Mononuclear cell (primary cell): Measurements from ENCODE around the gene CCM2. TPM values are rescaled to one million over a fixed set of nuclear protein-coding genes. Genes with fewer than 3 reads are reported as not detected.
A peak's percentile ranks its signal among the peaks of the same experiment; 100 is the strongest.

Source experiments
- H3K27me3 ChIP-seq: 2 replicates; pipeline ENCODE4 v1.6.0; 2011; ENCODE audit warnings: low read length, control low read depth; ENCODE audit not compliant: insufficient read depth
- H3K4me1 ChIP-seq: 2 replicates; pipeline ENCODE4 v1.5.1; 2011; ENCODE audit warnings: mild to moderate bottlenecking, low read length, control low read depth; ENCODE audit not compliant: insufficient read depth
- H3K4me3 ChIP-seq: 2 replicates; pipeline ENCODE4 v1.5.1; 2011; ENCODE audit warnings: mild to moderate bottlenecking, low read length, moderate library complexity
- H3K9me3 ChIP-seq: 2 replicates; pipeline ENCODE4 v1.5.1; 2011; ENCODE audit warnings: low read depth, mild to moderate bottlenecking, control low read depth, low read length
- total RNA-seq: library from RNA; depleted of rRNA; stranded (reverse); fragments of >200 nt; gene quantifications from one replicate; pipeline ENCODE4 v1.2.3, GENCODE V29; 2012

The CCM2 gene
- total RNA-seq, 1 donor, result 35.7 TPM

DNA sequence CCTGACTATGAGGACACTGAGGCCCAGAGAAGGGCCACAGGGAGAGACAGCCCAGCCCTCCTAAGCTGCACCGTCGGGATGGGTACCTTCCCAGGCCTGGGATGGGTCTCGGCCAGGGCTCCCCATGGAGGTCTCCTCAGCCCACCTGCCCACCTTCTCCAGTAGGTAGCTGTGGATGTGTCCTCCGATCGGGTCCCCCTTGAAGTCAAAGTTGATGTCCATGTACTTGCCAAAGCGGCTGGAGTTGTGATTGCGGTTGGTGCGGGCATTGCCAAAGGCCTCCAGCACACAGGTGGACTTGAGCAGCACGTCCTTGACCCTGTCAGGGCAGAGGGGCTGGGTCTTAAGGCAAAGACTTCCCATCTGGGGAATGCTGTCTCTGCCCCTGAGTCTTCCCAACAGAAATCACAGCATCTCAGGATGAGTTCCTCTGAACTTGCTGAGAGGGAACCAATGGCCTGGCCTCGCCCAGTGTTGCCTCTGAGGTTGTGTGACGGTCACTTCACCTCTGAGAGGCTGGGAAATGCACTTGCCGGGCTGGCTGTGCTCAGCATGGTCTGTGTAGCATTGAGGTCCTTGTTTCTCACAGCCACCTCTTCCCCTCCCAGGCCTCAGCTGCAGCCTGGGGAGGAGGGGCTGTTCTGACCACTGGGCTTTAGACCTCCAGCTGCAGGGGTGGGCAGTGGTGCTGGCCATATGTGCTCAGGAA is 24.5 kb upstream of the CCM2 start:
- H3K27me3 ChIP-seq, result no peaks in the 10 kb centered on the region
- H3K9me3 ChIP-seq, result no peaks in the 10 kb centered on the region
- H3K4me3 ChIP-seq, result no peak overlapping the region
- H3K4me1 ChIP-seq, result peaks cover 49% of the 10 kb centered on the region

- no peak overlapping the region for H3K4me3 ChIP-seq
Measured at GRCh38 chr7:44976040-44976745, 23.8 kb upstream of the CCM2 start.

GRCh38 chr7:44976746-44977196 is 23.2 kb upstream of the CCM2 start:
- Histone ChIP-seq H3K9me3 (no peaks in the 10 kb centered on the region), H3K27me3 (no peaks in the 10 kb centered on the region), H3K4me3 (peak overlapping the region; percentile 60), H3K4me1 (peaks cover 62% of the 10 kb centered on the region)

More at GRCh38 chr7:44976040-44976745, 23.8 kb upstream of the CCM2 start:
- Histone ChIP-seq H3K9me3 (no peaks in the 10 kb centered on the region), H3K4me1 (peaks cover 56% of the 10 kb centered on the region), H3K27me3 (no peaks in the 10 kb centered on the region)

DNA sequence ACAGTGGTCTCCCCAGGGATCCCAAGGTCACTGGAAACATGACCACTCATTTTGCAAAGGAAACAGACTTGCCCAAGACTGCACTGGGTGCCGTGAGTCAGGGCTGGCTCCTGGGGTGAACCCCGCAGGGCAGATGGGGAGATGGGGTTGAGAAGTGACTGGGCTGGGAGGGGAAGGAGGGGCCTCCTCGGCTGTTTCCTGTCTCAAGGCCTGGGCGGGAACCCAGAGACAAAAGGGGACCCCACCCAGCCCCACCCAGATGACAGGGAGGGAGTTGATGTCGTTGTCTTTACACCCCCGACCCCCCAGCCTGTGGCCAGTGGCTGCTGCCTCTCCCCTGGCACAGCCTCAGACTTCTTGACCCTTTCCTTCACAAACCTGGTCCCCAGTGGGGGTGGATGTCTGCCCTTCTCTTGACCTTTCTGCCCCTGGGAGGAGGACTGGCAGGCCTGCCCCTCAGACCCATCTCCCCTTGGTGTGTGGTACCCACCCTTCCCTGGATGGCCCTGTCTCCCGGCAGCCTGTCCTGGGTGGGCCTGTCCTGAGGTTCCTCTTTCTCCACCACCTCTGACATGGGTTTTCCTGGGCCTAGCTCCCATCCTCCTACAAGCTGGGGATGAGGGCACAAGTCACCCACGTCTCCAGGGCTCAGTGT is 22.6 kb upstream of the CCM2 start:
- peaks cover 65% of the 10 kb centered on the region for H3K4me1 ChIP-seq
- H3K4me3 ChIP-seq, result peak overlapping the region; percentile 60
- no peaks in the 10 kb centered on the region for H3K9me3 ChIP-seq
- H3K27me3 ChIP-seq, result no peaks in the 10 kb centered on the region

GRCh38 chr7:44977959-44978335 is 22.1 kb upstream of the CCM2 start:
- peak overlapping the region; percentile 60 for H3K4me3 ChIP-seq
- H3K27me3 ChIP-seq, result no peaks in the 10 kb centered on the region
- H3K9me3 ChIP-seq, result no peaks in the 10 kb centered on the region
- H3K4me1 ChIP-seq, result peaks cover 65% of the 10 kb centered on the region

- no peaks in the 10 kb centered on the region for H3K27me3 ChIP-seq
- peaks cover 69% of the 10 kb centered on the region for H3K4me1 ChIP-seq
- peak within 1 kb of the TSS; percentile 60 for H3K4me3 ChIP-seq
Measured at GRCh38 chr7:44978511-44979366, 21.3 kb upstream of the CCM2 start, which contains the start of gene MYO1G. TSS of gene MYO1G (minus strand) at chr7:44979015. CDS start at chr7:44978961, 54 bp downstream.

DNA sequence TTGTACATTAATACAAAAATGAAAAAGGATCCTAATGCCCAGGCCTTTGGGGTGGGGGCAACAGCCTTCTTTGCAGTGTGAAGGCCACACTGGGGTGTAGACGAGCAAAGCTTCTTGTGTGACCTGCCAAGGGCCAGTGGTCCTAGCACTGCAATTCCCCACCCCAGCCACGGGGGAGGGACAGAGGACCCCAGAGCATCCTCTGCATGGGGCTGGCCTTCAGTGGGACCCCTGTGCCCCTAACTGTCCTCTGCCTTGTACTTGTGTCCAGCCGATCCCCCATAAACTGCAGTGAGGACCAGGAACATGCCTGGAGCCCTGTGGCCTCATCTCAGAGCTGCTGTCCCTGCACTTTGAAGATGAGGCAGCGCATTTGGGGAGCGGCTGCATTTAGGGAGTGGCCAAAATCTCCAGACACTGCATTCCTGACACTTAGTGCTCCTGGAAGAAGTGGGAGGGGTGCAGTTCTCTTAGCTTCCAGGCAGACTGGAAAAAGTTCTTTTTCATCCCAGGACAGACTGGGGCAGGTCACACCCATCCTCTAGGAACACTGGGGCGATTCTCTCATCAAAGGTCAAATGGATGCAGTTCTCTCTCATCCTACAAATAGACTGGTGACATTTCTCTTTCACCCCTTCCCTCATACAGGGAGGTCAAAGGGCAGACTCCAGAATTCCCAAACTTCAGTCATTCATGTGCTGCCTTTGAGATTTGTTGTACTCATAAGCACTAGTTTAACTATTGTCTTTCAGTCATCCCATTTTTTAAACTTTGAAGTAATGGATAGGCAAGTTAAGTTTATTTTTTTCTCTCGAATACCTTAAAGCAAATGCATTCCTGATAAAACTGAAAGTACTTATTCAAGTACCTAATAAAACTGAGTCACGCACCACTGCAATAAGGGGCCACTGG is 20.3 kb upstream of the CCM2 start:
- Histone ChIP-seq H3K4me3 (peak overlapping the region; percentile 60), H3K27me3 (no peaks in the 10 kb centered on the region), H3K4me1 (peaks cover 70% of the 10 kb centered on the region), H3K9me3 (no peaks in the 10 kb centered on the region)

More at GRCh38 chr7:44978511-44979366, 21.3 kb upstream of the CCM2 start, which contains the start of gene MYO1G:
- no peaks in the 10 kb centered on the region for H3K9me3 ChIP-seq

DNA sequence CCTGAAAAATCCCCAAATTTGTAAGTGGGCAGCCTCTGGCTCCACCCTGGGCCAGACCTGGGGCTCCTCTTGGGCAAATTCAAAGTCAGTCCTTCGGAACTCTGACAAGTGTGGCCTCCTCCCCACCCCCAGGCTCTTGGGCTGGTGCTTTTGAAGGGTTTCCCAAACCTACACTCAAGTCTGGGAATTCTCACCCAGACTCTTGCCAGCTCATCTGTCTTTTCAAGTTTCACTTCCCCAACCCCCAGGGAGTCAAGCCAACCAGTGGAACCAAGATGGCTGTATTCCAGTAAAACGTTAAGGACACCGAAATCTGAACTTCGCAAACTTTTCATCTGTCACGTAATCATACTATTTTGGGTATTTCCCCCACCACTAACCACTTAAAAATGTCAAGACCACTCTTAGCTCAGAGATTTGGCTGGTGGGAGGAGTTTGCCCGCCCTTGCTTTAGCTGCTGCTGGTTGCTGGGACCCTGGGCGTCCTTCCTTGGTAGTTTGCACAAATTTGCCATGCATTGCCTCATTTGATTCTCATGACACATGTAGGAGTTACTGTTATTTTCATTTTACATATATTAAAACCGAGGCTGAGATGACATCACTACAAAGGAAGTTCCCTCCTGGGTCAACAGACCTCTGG is 19.5 kb upstream of the CCM2 start:
- peaks cover 70% of the 10 kb centered on the region for H3K4me1 ChIP-seq
- no peak overlapping the region for H3K4me3 ChIP-seq
- no peaks in the 10 kb centered on the region for H3K27me3 ChIP-seq
- no peaks in the 10 kb centered on the region for H3K9me3 ChIP-seq

- H3K4me3 ChIP-seq, result no peak overlapping the region
- H3K9me3 ChIP-seq, result no peaks in the 10 kb centered on the region
- H3K27me3 ChIP-seq, result no peaks in the 10 kb centered on the region
- H3K4me1 ChIP-seq, result peaks cover 70% of the 10 kb centered on the region
Measured at GRCh38 chr7:44981035-44981706, 18.8 kb upstream of the CCM2 start.

DNA sequence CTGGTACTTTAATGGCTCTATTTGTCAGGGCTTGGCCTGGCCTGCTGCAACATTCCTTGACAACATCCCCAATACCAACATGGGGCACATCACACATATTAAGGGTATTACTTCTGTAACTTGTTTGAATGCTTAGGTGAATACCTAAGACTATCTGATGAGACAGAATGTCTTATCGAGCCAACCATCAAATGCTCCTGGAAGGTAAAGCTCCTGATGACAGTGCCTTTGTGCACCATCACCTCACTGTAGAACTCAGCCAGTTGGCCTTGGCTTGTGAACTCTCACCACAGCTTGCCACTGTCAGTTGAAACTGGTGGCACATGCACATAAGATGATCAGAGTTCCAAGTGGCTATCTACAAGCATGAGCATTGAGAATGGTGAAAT is 17.5 kb upstream of the CCM2 start:
- Histone ChIP-seq H3K4me1 (peaks cover 67% of the 10 kb centered on the region), H3K4me3 (no peak overlapping the region), H3K27me3 (no peaks in the 10 kb centered on the region)

DNA sequence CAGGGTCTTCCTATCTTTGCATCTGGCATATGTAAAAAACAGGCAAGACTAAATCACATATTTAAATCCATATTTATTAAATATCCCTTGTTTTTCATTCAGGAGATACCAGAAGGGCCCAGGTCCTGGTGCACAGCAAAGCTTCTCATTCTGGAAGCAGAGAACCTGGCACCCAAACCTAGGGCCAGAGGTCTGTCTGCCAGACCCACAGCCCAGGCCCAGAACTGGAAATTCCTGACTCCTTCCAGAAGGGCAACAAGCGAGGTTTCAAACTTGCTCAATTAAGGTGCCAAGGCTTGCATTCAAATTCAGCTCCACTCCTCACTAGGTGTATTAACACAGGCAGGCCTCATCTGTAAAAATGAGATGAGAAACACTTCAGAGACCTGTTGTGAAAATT is 17.0 kb upstream of the CCM2 start:
- no peaks in the 10 kb centered on the region for H3K27me3 ChIP-seq
- H3K4me3 ChIP-seq, result no peak overlapping the region
- H3K4me1 ChIP-seq, result peaks cover 70% of the 10 kb centered on the region
- no peaks in the 10 kb centered on the region for H3K9me3 ChIP-seq

More for the DNA sequence above, 17.5 kb upstream of the CCM2 start:
- H3K9me3 ChIP-seq, result no peaks in the 10 kb centered on the region

GRCh38 chr7:44983742-44984477 is 16.1 kb upstream of the CCM2 start:
- peaks cover 70% of the 10 kb centered on the region for H3K4me1 ChIP-seq
- no peaks in the 10 kb centered on the region for H3K9me3 ChIP-seq
- H3K27me3 ChIP-seq, result no peaks in the 10 kb centered on the region
- no peak overlapping the region for H3K4me3 ChIP-seq

GRCh38 chr7:44984478-44984758 is 15.6 kb upstream of the CCM2 start:
- H3K27me3 ChIP-seq, result no peaks in the 10 kb centered on the region
- H3K9me3 ChIP-seq, result no peaks in the 10 kb centered on the region
- H3K4me1 ChIP-seq, result peaks cover 66% of the 10 kb centered on the region
- H3K4me3 ChIP-seq, result no peak overlapping the region
